Mammary epithelial cell (primary cell): ENCODE measurements around the gene CFAP74.

ENCODE experiments used
- CTCF ChIP-seq, 2 donors: IDR thresholded peaks in 1 of 2; conservative IDR thresholded peaks in 1 of 2; 2 replicates each; pipeline ENCODE4 v1.5.1; 2011 to 2012; ENCODE audit warnings: inconsistent platforms in 2 of 2, low read length in 2 of 2, mild to moderate bottlenecking in 2 of 2, control low read depth in 1 of 2, low read depth in 1 of 2; ENCODE audit not compliant: insufficient read depth in 1 of 2; ENCODE audit errors: extremely low read depth in 1 of 2
- EZH2 ChIP-seq: IDR thresholded peaks from 2 replicates; pipeline ENCODE4 v1.6.1; 2012; ENCODE audit warnings: low read length, inconsistent platforms, borderline replicate concordance

- TF ChIP-seq CTCF (conservative IDR thresholded peaks at IDR 0.05 in 1 of 2, IDR thresholded peaks at IDR 0.05 in 1 of 2; ENCODE audit: extremely low read depth in 1 of 2, insufficient read depth in 1 of 2, low read depth in 1 of 2, low read length in 2 of 2) (no peak), EZH2 (no peak)
Measured at GRCh38 chr1:2003541-2004131, at the start of gene CFAP74.
